ENCODE data around the gene TSPAN32.

The TSPAN32 gene

GRCh38 chr11:2301631-2302305 is at the start of gene TSPAN32, which contains the start of gene C11orf21:
TSPAN32 (plus strand) TSS chr11:2302013; CDS start chr11:2302150, 137 bp downstream.
C11orf21 (minus strand) TSS chr11:2301918; CDS start chr11:2301808, 110 bp downstream.
- no peak for DNase-seq (ENCODE audit: low read depth in 1 of 2, low spot score in 1 of 2)

- no peak for DNase-seq (ENCODE audit: low read depth in 1 of 2, low spot score in 1 of 2)
Observed at GRCh38 chr11:2252018-2252417, 49.8 kb upstream of the TSPAN32 start.

- DNase-seq (ENCODE audit: low read depth in 1 of 2, low spot score in 1 of 2), result no peak
Observed at GRCh38 chr11:2256293-2256913, 45.4 kb upstream of the TSPAN32 start.

GRCh38 chr11:2256951-2257700 is 44.7 kb upstream of the TSPAN32 start:
- DNase-seq (ENCODE audit: low read depth in 1 of 2, low spot score in 1 of 2), result no peak

- DNase-seq (ENCODE audit: low read depth in 1 of 2, low spot score in 1 of 2), result no peak
Observed at GRCh38 chr11:2258501-2259465, 43.0 kb upstream of the TSPAN32 start.

- no peak for DNase-seq (ENCODE audit: low read depth in 1 of 2, low spot score in 1 of 2)
Observed at GRCh38 chr11:2259466-2259830, 42.4 kb upstream of the TSPAN32 start.

- DNase-seq (ENCODE audit: low read depth in 1 of 2, low spot score in 1 of 2), result no peak
Observed at GRCh38 chr11:2259897-2260451, 41.8 kb upstream of the TSPAN32 start.

GRCh38 chr11:2260491-2261364 is 41.1 kb upstream of the TSPAN32 start:
- no peak for DNase-seq (ENCODE audit: low read depth in 1 of 2, low spot score in 1 of 2)

GRCh38 chr11:2261436-2262230 is 40.2 kb upstream of the TSPAN32 start:
- DNase-seq (ENCODE audit: low read depth in 1 of 2, low spot score in 1 of 2), result no peak

- no peak for DNase-seq (ENCODE audit: low read depth in 1 of 2, low spot score in 1 of 2)
Observed at GRCh38 chr11:2262301-2263070, 39.3 kb upstream of the TSPAN32 start.

GRCh38 chr11:2263071-2263565 is 38.7 kb upstream of the TSPAN32 start:
- no peak for DNase-seq (ENCODE audit: low read depth in 1 of 2, low spot score in 1 of 2)

GRCh38 chr11:2263724-2264360 is 38.0 kb upstream of the TSPAN32 start:
- DNase-seq (ENCODE audit: low read depth in 1 of 2, low spot score in 1 of 2), result no peak

GRCh38 chr11:2264366-2265053 is 37.3 kb upstream of the TSPAN32 start:
- no peak for DNase-seq (ENCODE audit: low read depth in 1 of 2, low spot score in 1 of 2)

- no peak for DNase-seq (ENCODE audit: low read depth in 1 of 2, low spot score in 1 of 2)
Observed at GRCh38 chr11:2265396-2265795, 36.4 kb upstream of the TSPAN32 start.

GRCh38 chr11:2265854-2266585 is 35.8 kb upstream of the TSPAN32 start:
- no peak for DNase-seq (ENCODE audit: low read depth in 1 of 2, low spot score in 1 of 2)

- no peak for DNase-seq (ENCODE audit: low read depth in 1 of 2, low spot score in 1 of 2)
Observed at GRCh38 chr11:2266586-2267305, 35.1 kb upstream of the TSPAN32 start.

All from activated CD4-positive, alpha-beta T cell treated with anti-CD3 and anti-CD28 coated beads, Interleukin-2, amount 50 U/mL, for 24 hours (primary cell).